CD14-positive monocyte (primary cell): ENCODE data around the gene NUP93. TPM values are rescaled to one million over a fixed set of nuclear protein-coding genes. Genes with fewer than 3 reads are reported as not detected.
A peak's percentile ranks its signal among the peaks of the same experiment; 100 is the strongest.

Source experiments
- DNase-seq, 3 donors: peaks; one replicate each; pipeline ENCODE4 v3.0.0-alpha.2; 2011 to 2022
- H2AFZ ChIP-seq: 2 replicates; pipeline ENCODE4 v1.6.0; 2012; ENCODE audit warnings: mild to moderate bottlenecking, low read depth, low read length, inconsistent platforms; ENCODE audit not compliant: insufficient read depth, poor library complexity, severe bottlenecking
- H3K27ac ChIP-seq, 2 donors: 1 replicate in 1 of 2; 2 replicates in 1 of 2; pipeline ENCODE4 v1.5.1; 2012 to 2013; ENCODE audit warnings: low read length in 2 of 2, control low read depth in 1 of 2, inconsistent platforms in 1 of 2, low read depth in 1 of 2, mild to moderate bottlenecking in 1 of 2
- H3K27me3 ChIP-seq, 2 donors: one replicate each; pipeline versions ENCODE4 v1.6.0 to v1.6.1; 2011 to 2013; ENCODE audit warnings: low read length in 2 of 2; ENCODE audit not compliant: control insufficient read depth in 2 of 2, insufficient read depth in 2 of 2
- H3K36me3 ChIP-seq, 2 donors: replicated peaks in 1 of 2; 1 replicate in 1 of 2; 2 replicates in 1 of 2; pipeline versions ENCODE4 v1.5.1 to v1.6.1; 2012 to 2013; ENCODE audit warnings: low read length in 2 of 2, control low read depth in 1 of 2, inconsistent platforms in 1 of 2, mild to moderate bottlenecking in 1 of 2; ENCODE audit not compliant: insufficient read depth in 2 of 2, control insufficient read depth in 1 of 2
- H3K4me1 ChIP-seq, 2 donors: 1 replicate in 1 of 2; 2 replicates in 1 of 2; pipeline versions ENCODE4 v1.5.1 to v1.6.1; 2012 to 2013; ENCODE audit warnings: low read length in 2 of 2, control low read depth in 1 of 2, inconsistent platforms in 1 of 2, mild to moderate bottlenecking in 1 of 2, moderate library complexity in 1 of 2; ENCODE audit not compliant: insufficient read depth in 2 of 2, control insufficient read depth in 1 of 2
- H3K4me2 ChIP-seq: replicated peaks from 2 replicates; pipeline ENCODE3; 2012; ENCODE audit warnings: low read length, moderate library complexity, mild to moderate bottlenecking; ENCODE audit not compliant: poor library complexity, severe bottlenecking; ENCODE audit errors: extremely low read depth
- H3K4me3 ChIP-seq, 3 experiments: fragments of 200-600 bp in 1 of 3; sonication (generic) in 1 of 3; replicated peaks in 1 of 3; 1 replicate in 2 of 3; 2 replicates in 1 of 3; pipeline ENCODE4 v1.5.1; 2011 to 2013; ENCODE audit warnings: low read length in 3 of 3, mild to moderate bottlenecking in 3 of 3, control low read depth in 2 of 3, low read depth in 2 of 3, inconsistent platforms in 1 of 3, moderate library complexity in 1 of 3
- H3K79me2 ChIP-seq: 2 replicates; pipeline ENCODE4 v1.6.0; 2012; ENCODE audit warnings: mild to moderate bottlenecking, control low read depth, inconsistent platforms, low read length, moderate library complexity; ENCODE audit not compliant: insufficient read depth
- H3K9ac ChIP-seq: 2 replicates; pipeline ENCODE4 v1.6.0; 2017; ENCODE audit warnings: low read length, mild to moderate bottlenecking; ENCODE audit not compliant: insufficient read depth, poor library complexity, severe bottlenecking
- H3K9me3 ChIP-seq, 2 donors: replicated peaks in 1 of 2; 1 replicate in 1 of 2; 2 replicates in 1 of 2; pipeline versions ENCODE4 v1.5.1 to v1.6.1; 2012 to 2013; ENCODE audit warnings: low read length in 2 of 2, control low read depth in 1 of 2; ENCODE audit not compliant: control insufficient read depth in 1 of 2, insufficient read depth in 1 of 2
- H4K20me1 ChIP-seq: 2 replicates; pipeline ENCODE4 v1.6.0; 2012; ENCODE audit warnings: mild to moderate bottlenecking, low read length, control low read depth, moderate library complexity; ENCODE audit not compliant: insufficient read depth
- H3K27ac Mint-ChIP-seq, 7 donors: one replicate each; pipeline ENCODE4 v1.8.0; 2020; ENCODE audit warnings: mild to moderate bottlenecking in 7 of 7, mixed read lengths in 7 of 7, moderate library complexity in 6 of 7, inconsistent platforms in 2 of 7
- H3K27me3 Mint-ChIP-seq, 3 donors: one replicate each; pipeline ENCODE4 v1.8.0; 2021 to 2022; ENCODE audit warnings: low read depth in 3 of 3, mild to moderate bottlenecking in 3 of 3, mixed read lengths in 3 of 3, moderate library complexity in 3 of 3, inconsistent platforms in 1 of 3
- H3K36me3 Mint-ChIP-seq, 2 donors: one replicate each; pipeline ENCODE4 v1.8.0; 2020; ENCODE audit warnings: mixed read lengths in 2 of 2, inconsistent platforms in 1 of 2, mild to moderate bottlenecking in 1 of 2
- H3K4me1 Mint-ChIP-seq: one replicate; pipeline ENCODE4 v1.8.0; 2020; ENCODE audit warnings: mild to moderate bottlenecking, mixed read lengths
- H3K4me3 Mint-ChIP-seq, 2 donors: one replicate each; pipeline ENCODE4 v1.8.0; 2020; ENCODE audit warnings: mild to moderate bottlenecking in 2 of 2, mixed read lengths in 2 of 2, moderate library complexity in 1 of 2
- H3K9me3 Mint-ChIP-seq, 7 donors: one replicate each; pipeline ENCODE4 v1.8.0; 2020 to 2022; ENCODE audit warnings: mixed read lengths in 7 of 7, mild to moderate bottlenecking in 6 of 7, moderate library complexity in 6 of 7, inconsistent platforms in 2 of 7
- WGBS: methylation state at CpG from one replicate; pipeline ENCODE4 v1.1.5; 2013; ENCODE audit warnings: missing lambda C conversion rate; ENCODE audit not compliant: insufficient coverage; 5-methylcytosine and 5-hydroxymethylcytosine counted together
- intact Hi-C, 2 donors: fragments of 100-400 bp; cut with micrococcal nuclease; formaldehyde crosslinking; loops; one replicate each; pipeline versions ENCODE4 v1.15.0 to v1.15.1; 2023
- polyA plus RNA-seq, 3 donors: library from polyadenylated mRNA; depleted of rRNA in 1 of 3; unstranded in 2 of 3; stranded (reverse) in 1 of 3; fragments of 300-500 nt in 2 of 3; fragments of >200 nt in 1 of 3; fragmentation: Illumina TruSeq in 2 of 3; gene quantifications; 1 replicate in 2 of 3; 2 replicates in 1 of 3; pipeline ENCODE4 v1.2.3, GENCODE V29; 2012 to 2021
- TF ChIP-seq, protein P1 (sequence below): fragments of 200-600 bp; IDR thresholded peaks from one replicate; pipeline ENCODE4 v1.8.0; 2022; ENCODE audit warnings: antibody characterized with exemption, mild to moderate bottlenecking

Gene NUP93
- polyA plus RNA-seq, 3 donors = 46.6 to 77.7 (median 59.4) TPM

DNA sequence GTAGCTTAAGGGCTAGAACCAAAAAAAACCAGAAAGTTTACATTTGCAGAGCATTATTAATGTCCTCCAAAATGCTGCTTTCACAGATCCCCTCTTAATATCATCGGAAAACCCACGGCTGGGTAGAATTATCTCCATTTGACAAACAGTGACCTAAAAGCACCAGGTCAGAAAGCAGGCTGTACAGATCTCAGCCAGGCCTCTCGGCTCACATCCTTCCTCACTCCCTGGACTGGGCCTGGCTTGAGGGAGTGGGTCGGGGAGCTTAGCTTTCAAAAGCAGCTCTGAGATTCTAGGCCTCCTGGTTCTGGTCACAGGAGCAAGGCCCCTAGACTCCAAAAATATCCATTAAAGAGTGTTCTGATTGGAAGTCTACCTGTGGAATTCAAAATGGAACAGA, 126.0 kb downstream of the NUP93 start:
- H3K9ac ChIP-seq = no peak overlapping the region
- peaks cover 2 to 4% (median 3%) of the 10 kb centered on the region in 3 donors for H3K27me3 Mint-ChIP-seq
- no peaks in the 10 kb centered on the region for H3K9me3 Mint-ChIP-seq
- no peak overlapping the region for H2AFZ ChIP-seq
- no peak overlapping the region for H3K27ac ChIP-seq
- H3K4me1 Mint-ChIP-seq = peaks cover 57% of the 10 kb centered on the region
- H3K36me3 ChIP-seq = no peaks in the 10 kb centered on the region
- no peak for DNase-seq
- 55% methylated on average over 2 of the region's 4 CpGs for WGBS
- no peaks in the 10 kb centered on the region for H3K9me3 ChIP-seq
- TF ChIP-seq, protein P1, sequence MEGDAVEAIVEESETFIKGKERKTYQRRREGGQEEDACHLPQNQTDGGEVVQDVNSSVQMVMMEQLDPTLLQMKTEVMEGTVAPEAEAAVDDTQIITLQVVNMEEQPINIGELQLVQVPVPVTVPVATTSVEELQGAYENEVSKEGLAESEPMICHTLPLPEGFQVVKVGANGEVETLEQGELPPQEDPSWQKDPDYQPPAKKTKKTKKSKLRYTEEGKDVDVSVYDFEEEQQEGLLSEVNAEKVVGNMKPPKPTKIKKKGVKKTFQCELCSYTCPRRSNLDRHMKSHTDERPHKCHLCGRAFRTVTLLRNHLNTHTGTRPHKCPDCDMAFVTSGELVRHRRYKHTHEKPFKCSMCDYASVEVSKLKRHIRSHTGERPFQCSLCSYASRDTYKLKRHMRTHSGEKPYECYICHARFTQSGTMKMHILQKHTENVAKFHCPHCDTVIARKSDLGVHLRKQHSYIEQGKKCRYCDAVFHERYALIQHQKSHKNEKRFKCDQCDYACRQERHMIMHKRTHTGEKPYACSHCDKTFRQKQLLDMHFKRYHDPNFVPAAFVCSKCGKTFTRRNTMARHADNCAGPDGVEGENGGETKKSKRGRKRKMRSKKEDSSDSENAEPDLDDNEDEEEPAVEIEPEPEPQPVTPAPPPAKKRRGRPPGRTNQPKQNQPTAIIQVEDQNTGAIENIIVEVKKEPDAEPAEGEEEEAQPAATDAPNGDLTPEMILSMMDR = no peak
- H3K27me3 ChIP-seq = no peaks in the 10 kb centered on the region
- H3K4me2 ChIP-seq = no peak overlapping the region
- no peak overlapping the region for H3K4me3 Mint-ChIP-seq
- no peaks in the 10 kb centered on the region for H3K36me3 Mint-ChIP-seq
- peak overlapping the region in 1 of 7 donors; percentile 24 for H3K27ac Mint-ChIP-seq
- H3K4me3 ChIP-seq = no peak overlapping the region
- intact Hi-C loops = no loop called here
- H3K4me1 ChIP-seq = peaks cover 45 to 51% of the 10 kb centered on the region in 2 donors
- no peaks in the 10 kb centered on the region for H3K79me2 ChIP-seq
- H4K20me1 ChIP-seq = no peaks in the 10 kb centered on the region

DNA sequence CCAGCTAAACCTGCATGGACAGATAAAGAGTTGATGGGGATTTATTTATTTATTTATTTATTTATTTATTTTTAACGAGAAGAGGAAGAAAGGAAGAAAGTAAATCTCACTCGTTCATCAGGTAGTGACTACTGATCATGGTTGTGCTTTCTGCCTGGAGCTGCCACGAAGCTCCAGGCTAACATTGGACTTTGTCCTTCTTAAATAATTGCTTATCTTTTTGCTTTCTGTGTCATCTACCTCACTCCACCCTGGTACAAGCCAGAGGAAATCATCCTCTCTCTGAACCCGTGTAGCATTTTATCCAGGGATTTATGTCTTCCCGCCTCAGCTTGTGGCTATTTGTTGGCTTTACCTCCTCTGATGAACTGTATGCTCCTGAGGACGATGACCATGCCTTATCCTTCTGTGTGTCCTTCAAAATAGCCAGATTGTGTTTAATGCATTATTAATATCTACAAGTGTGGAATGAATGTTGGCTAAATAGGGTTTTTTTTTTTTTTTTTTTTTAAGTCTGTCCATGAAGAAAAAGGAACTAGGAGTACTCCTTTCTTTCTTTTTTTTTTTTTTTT, 127.0 kb downstream of the NUP93 start:
- peaks cover 64% of the 10 kb centered on the region for H3K4me1 Mint-ChIP-seq
- H3K27me3 Mint-ChIP-seq = peaks cover 2 to 4% (median 4%) of the 10 kb centered on the region in 3 donors
- Histone ChIP-seq H3K27ac (no peak overlapping the region), H3K36me3 (no peaks in the 10 kb centered on the region), H3K9ac (no peak overlapping the region), H3K4me3 (no peak overlapping the region), H3K4me2 (no peak overlapping the region), H3K9me3 (no peaks in the 10 kb centered on the region), H4K20me1 (no peaks in the 10 kb centered on the region), H3K4me1 (peaks cover 55 to 56% of the 10 kb centered on the region in 2 donors), H3K27me3 (no peaks in the 10 kb centered on the region), H3K79me2 (no peaks in the 10 kb centered on the region), H2AFZ (no peak overlapping the region)
- H3K9me3 Mint-ChIP-seq = no peaks in the 10 kb centered on the region
- TF ChIP-seq, protein P1 = no peak
- no peaks in the 10 kb centered on the region for H3K36me3 Mint-ChIP-seq
- no peak overlapping the region for H3K27ac Mint-ChIP-seq
- H3K4me3 Mint-ChIP-seq = no peak overlapping the region
- intact Hi-C loops = no loop called here
- 67% methylated on average over 3 of the region's 6 CpGs for WGBS
- DNase-seq = no peak
